AG04449 (cell line): ENCODE measurements around the gene DEDD.

ENCODE experiments used
- CTCF ChIA-PET: fragments of 350-600 bp; formaldehyde crosslinking; extraction: SDS; loops from one replicate; lab custom pipeline; 2021; ENCODE audit warnings: antibody characterized with exemption; lab: Yijun Ruan, JAX
- POLR2A ChIA-PET: fragments of 400-600, 350-600 bp; formaldehyde crosslinking; extraction: SDS; loops from one replicate; lab custom pipeline; 2020; ENCODE audit warnings: antibody characterized with exemption, inconsistent platforms; lab: Yijun Ruan, JAX
- DNase-seq: peaks from one replicate; pipeline ENCODE4 v3.0.0-alpha.2; 2010; ENCODE audit warnings: low read depth, low spot score
- H3K4me3 ChIP-seq: 2 replicates; pipeline ENCODE4 v1.5.1; 2011; ENCODE audit warnings: low read depth, mild to moderate bottlenecking, control low read depth, low read length
- TF ChIP-seq, protein P1 (sequence below): IDR thresholded peaks from one replicate; pipeline ENCODE4 v1.5.1; 2011; ENCODE audit warnings: mild to moderate bottlenecking, moderate library complexity, low read length, control low read depth, inconsistent platforms; ENCODE audit not compliant: insufficient read depth; ENCODE audit errors: missing control alignments

The DEDD gene

DNA sequence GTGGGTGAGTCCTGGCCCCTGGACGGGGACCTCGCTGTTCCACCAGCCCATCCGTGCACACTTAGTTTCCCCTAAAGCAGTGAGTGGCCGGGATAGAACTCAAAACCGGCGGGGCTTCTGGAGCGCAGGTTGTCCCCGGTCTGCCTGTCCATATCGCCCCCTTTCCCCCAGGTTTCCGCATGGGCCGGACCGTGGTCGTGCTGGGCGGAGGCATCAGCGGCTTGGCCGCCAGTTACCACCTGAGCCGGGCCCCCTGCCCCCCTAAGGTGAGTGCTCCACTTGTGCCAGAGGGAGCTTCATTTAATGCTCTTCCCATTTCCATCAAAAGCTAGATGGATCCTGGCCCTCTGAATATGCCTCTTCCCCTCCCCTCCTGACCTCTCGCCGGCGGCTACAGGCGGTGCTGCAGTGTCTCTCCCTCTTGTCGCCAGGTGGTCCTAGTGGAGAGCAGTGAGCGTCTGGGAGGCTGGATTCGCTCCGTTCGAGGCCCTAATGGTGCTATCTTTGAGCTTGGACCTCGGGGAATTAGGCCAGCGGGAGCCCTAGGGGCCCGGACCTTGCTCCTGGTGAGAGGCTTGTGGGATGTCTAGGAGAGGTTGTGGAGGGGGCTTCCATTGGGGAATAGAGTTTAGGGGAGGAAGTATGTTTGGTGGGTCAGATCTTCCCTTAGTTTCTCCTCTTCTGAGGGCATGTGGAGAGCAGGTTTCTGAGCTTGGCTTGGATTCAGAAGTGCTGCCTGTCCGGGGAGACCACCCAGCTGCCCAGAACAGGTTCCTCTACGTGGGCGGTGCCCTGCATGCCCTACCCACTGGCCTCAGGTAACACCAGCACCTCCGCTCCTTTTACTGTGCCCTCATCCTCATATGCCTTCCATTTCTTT, 34.4 kb upstream of the DEDD start:
- TF ChIP-seq, protein P1, sequence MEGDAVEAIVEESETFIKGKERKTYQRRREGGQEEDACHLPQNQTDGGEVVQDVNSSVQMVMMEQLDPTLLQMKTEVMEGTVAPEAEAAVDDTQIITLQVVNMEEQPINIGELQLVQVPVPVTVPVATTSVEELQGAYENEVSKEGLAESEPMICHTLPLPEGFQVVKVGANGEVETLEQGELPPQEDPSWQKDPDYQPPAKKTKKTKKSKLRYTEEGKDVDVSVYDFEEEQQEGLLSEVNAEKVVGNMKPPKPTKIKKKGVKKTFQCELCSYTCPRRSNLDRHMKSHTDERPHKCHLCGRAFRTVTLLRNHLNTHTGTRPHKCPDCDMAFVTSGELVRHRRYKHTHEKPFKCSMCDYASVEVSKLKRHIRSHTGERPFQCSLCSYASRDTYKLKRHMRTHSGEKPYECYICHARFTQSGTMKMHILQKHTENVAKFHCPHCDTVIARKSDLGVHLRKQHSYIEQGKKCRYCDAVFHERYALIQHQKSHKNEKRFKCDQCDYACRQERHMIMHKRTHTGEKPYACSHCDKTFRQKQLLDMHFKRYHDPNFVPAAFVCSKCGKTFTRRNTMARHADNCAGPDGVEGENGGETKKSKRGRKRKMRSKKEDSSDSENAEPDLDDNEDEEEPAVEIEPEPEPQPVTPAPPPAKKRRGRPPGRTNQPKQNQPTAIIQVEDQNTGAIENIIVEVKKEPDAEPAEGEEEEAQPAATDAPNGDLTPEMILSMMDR = no peak
- no peak for DNase-seq
- CTCF ChIA-PET = interaction anchor here (0.8 to 3.2 kb wide), 13 partner anchors 9 to 215 kb away, joined by 3 to 24 read pairs (median 5); partner anchors contain the start of genes B4GALT3, NDUFS2, TOMM40L and UFC1
- peak overlapping the region; percentile 93 for H3K4me3 ChIP-seq
- POLR2A ChIA-PET = interaction anchor here (0.6 to 2.1 kb wide), 5 partner anchors 9 to 153 kb away, joined by 3 to 10 read pairs (median 3); partner anchors contain the start of genes B4GALT3 and NDUFS2

DNA sequence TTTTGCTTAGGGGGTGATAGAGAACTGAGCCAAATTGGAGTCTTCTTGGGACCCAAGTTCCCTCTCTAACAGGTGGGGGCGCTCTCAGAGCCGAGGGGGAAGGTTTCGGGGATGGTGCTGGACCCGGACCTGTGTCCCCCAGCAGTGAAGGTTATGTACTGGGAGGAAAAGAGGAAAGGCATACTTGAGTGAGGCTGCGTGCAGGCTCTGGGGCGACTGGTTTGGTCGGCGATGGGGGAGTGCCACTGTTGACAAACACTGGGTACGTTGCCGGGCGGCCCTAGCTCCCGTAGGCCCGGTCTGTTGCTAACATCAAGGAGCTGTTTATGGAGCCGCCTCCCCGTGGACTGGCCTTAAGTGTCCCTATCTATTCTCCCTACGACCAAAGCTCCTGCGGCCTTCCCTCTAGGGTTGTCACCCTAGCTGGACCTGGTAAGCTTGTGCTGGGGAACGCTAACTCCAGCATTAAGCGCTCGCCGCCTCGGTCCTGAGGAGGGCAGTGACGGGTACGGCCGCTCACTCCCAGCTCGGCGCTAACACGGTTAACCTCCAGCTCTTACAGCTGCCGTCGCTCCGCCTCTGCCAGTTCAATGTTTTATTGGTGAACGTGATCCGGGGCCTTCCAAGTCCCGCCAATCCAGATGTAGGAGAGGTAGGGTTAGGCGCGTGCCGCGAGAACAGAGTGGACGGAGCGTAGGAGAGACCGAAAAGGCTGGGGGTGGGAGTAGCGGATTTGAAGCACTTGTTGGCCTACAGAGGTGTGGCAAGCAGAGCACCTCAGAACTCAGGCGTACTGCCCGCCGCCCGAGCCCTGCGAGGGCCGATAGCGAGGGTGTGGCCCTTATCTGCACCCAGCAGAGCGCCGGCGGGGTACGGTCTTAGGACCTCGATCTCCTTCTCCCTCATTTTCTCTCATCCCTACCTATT, 33.5 kb upstream of the DEDD start, which contains the start of gene PPOX:
Gene PPOX, plus strand, starts transcription at position 685 of the 927 bp plus-strand sequence. CDS start 422 bp downstream, outside the sequence.
- peak; percentile 91 for DNase-seq
- TF ChIP-seq, protein P1 = peak; percentile 52
- ChIA-PET CTCF (interaction anchor here (0.7 to 3.2 kb wide), 18 partner anchors 9 to 216 kb away, joined by 3 to 24 read pairs (median 4); partner anchors contain the start of genes B4GALT3, NDUFS2, TOMM40L and UFC1), POLR2A (interaction anchor here (0.8 to 2.1 kb wide), 6 partner anchors 8 to 33 kb away, joined by 3 to 10 read pairs (median 4); partner anchors contain the start of genes B4GALT3, DEDD and UFC1)
- peak within 1 kb of the TSS; percentile 93 for H3K4me3 ChIP-seq

DNA sequence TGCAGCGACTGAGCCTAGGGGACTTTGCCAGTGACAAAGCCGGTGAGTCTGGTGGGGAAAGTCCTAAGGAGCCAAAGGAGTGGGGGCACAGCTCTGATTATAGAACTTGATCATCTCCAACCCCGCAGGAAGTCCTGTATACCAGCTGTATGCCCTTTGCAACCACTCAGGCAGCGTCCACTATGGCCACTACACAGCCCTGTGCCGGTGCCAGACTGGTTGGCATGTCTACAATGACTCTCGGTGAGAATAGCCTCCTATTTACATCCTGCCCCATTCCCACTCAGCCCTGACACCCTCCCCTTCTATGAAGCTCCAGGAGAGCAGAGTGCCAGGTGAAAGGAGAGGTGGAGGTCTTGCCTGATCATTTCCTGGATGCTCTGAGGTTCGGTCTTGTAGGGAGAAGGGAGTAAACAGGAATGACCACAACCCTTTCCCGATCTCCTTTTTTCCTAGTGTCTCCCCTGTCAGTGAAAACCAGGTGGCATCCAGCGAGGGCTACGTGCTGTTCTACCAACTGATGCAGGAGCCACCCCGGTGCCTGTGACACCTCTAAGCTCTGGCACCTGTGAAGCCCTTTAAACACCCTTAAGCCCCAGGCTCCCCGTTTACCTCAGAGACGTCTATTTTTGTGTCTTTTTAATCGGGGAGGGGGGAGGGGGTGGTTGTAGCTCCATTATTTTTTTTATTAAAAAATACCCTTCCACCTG, 32.6 kb upstream of the DEDD start:
- POLR2A ChIA-PET = interaction anchor here (0.9 to 2.1 kb wide), 4 partner anchors 12 to 32 kb away, joined by 3 to 10 read pairs (median 6); partner anchors contain the start of genes B4GALT3, DEDD and UFC1
- CTCF ChIA-PET = interaction anchor here (0.7 to 3.2 kb wide), 15 partner anchors 8 to 217 kb away, joined by 3 to 24 read pairs (median 7); partner anchors contain the start of genes B4GALT3, NDUFS2, TOMM40L and UFC1
- H3K4me3 ChIP-seq = peak overlapping the region; percentile 93
- DNase-seq = no peak
- TF ChIP-seq, protein P1 = no peak

DNA sequence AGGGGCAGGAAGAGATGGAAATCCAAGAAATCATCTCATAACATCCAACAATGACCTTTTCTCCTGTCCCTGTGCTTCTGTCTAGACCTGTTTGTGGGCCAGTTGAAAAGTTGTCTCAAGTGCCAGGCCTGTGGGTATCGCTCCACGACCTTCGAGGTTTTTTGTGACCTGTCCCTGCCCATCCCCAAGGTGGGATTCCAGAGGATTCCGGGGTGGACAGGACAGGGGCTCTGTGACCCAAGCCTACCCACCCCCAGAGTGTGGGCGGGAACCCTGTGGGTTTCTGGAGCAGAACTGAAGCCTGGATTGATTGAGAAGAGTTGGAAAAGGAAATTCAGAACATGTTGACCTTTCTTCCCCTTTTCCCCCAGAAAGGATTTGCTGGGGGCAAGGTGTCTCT, 31.3 kb upstream of the DEDD start:
- no peak for DNase-seq
- H3K4me3 ChIP-seq = no peak overlapping the region
- POLR2A ChIA-PET = no interaction called here
- TF ChIP-seq, protein P1 = no peak
- CTCF ChIA-PET = interaction anchor here (2.4 to 3.2 kb wide), 2 partner anchors 27 to 28 kb away, joined by 7 to 12 read pairs; no protein-coding TSS in a partner anchor

DNA sequence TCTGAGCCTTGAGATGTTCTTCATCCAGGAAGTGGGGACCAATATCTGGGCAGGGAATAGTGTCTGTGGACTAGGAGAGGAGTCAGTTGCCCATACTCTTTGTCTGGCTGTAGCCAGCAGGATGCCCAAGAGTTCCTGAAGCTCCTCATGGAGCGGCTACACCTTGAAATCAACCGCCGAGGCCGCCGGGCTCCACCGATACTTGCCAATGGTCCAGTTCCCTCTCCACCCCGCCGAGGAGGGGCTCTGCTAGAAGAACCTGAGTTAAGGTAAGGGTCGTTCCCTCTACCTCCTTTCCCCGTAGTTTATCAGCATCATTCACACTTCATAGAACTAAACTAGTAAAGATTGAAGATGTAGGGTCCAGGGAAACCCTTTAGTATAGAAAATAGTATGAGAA, 30.3 kb upstream of the DEDD start:
- no peak overlapping the region for H3K4me3 ChIP-seq
- no peak for DNase-seq
- ChIA-PET CTCF (interaction anchor here (0.6 to 1.3 kb wide), 2 partner anchors 9 to 172 kb away, joined by 3 read pairs; no protein-coding TSS in a partner anchor), POLR2A (no interaction called here)
- TF ChIP-seq, protein P1 = no peak
